HG02970 (cell line): ENCODE measurements around the gene PDE12.
"Not testable (repeated sequence)": the region's sequence is repeated elsewhere in the genome, so short reads cannot be mapped to it uniquely, and the experiment has no call there.

ENCODE experiments used
- ATAC-seq: cut with Tn5 transposase; IDR thresholded peaks from one replicate; pipeline ENCODE4 v1.9.1; 2021; ENCODE audit warnings: mild to moderate bottlenecking, moderate library complexity, moderate number of reproducible peaks; ENCODE audit not compliant: unreplicated experiment, low FRiP score

The PDE12 gene

GRCh38 chr3:57583544-57583943, 27.5 kb downstream of the PDE12 start:
- ATAC-seq: no peak

- no peak for ATAC-seq
Observed at GRCh38 chr3:57586778-57587177, 30.7 kb downstream of the PDE12 start.

- ATAC-seq: no peak
Observed at GRCh38 chr3:57587905-57588304, 31.8 kb downstream of the PDE12 start.

GRCh38 chr3:57592306-57592705, 36.2 kb downstream of the PDE12 start:
- no peak for ATAC-seq

- ATAC-seq: no peak
Observed at GRCh38 chr3:57594144-57594543, 38.1 kb downstream of the PDE12 start.

- no peak for ATAC-seq
Observed at GRCh38 chr3:57594576-57594975, 38.5 kb downstream of the PDE12 start.

GRCh38 chr3:57596495-57597126, 40.5 kb downstream of the PDE12 start:
- no peak for ATAC-seq

GRCh38 chr3:57597127-57597923, 41.3 kb downstream of the PDE12 start, which contains the start of gene ARF4:
Gene ARF4, minus strand, starts transcription at chr3:57597344. Its CDS starts 204 bp downstream, at chr3:57597140.
- ATAC-seq: peak; percentile 94

GRCh38 chr3:57598765-57599360, 42.8 kb downstream of the PDE12 start:
- ATAC-seq: no peak

GRCh38 chr3:57600195-57600594, 44.1 kb downstream of the PDE12 start:
- ATAC-seq: no peak

- ATAC-seq: no peak
Observed at GRCh38 chr3:57604971-57605370, 48.9 kb downstream of the PDE12 start.

- ATAC-seq: no peak
Observed at GRCh38 chr3:57605683-57606082, 49.6 kb downstream of the PDE12 start.

GRCh38 chr3:57611870-57612269, 55.8 kb downstream of the PDE12 start:
- ATAC-seq: not testable (repeated sequence)

- ATAC-seq: no peak
Observed at GRCh38 chr3:57616233-57616632, 60.2 kb downstream of the PDE12 start.
